ENCODE measurements around the gene C17orf75. TPM values are rescaled to one million over a fixed set of nuclear protein-coding genes. Genes with fewer than 3 reads are reported as not detected.
A peak's percentile ranks its signal among the peaks of the same experiment; 100 is the strongest.

C17orf75 gene
- total and polyA plus RNA-seq, 2 donors (not counting 1 experiment from before 2014, with no cell fraction given): 11.3 to 24.5 TPM

- Mint-ChIP-seq H3K27me3 (peaks cover 4% of the 10 kb centered on the region), H3K9me3 (ENCODE audit: insufficient read depth) (no peaks in the 10 kb centered on the region)
These were observed 30.9 kb downstream of the C17orf75 start for GRCh38 chr17:32311028-32311536.

GRCh38 chr17:32307658-32308057 lies 34.3 kb downstream of the C17orf75 start:
- H3K9me3 Mint-ChIP-seq (ENCODE audit: insufficient read depth): no peaks in the 10 kb centered on the region
- intact Hi-C loops (cut with micrococcal nuclease): no loop called here
- H3K9ac ChIP-seq (ENCODE audit: low read length): no peak overlapping the region
- H3K4me1 Mint-ChIP-seq: peaks cover 1% of the 10 kb centered on the region
- no peaks in the 10 kb centered on the region for H3K9me3 ChIP-seq (ENCODE audit: control extremely low read depth in 1 of 3, control insufficient read depth in 2 of 3, insufficient read depth in 1 of 3, low read length in 2 of 3)
- H3K4me3 ChIP-seq (ENCODE audit: control extremely low read depth in 1 of 5, extremely low read depth in 1 of 5, insufficient read depth in 1 of 5, low read depth in 2 of 5, low read length in 4 of 5): no peak overlapping the region
- no peak for TF ChIP-seq EZH2 (IDR thresholded peaks at IDR 0.05; ENCODE audit: borderline replicate concordance, insufficient read depth, low read depth, low read length, poor library complexity, severe bottlenecking)
- TF ChIP-seq, protein P1, sequence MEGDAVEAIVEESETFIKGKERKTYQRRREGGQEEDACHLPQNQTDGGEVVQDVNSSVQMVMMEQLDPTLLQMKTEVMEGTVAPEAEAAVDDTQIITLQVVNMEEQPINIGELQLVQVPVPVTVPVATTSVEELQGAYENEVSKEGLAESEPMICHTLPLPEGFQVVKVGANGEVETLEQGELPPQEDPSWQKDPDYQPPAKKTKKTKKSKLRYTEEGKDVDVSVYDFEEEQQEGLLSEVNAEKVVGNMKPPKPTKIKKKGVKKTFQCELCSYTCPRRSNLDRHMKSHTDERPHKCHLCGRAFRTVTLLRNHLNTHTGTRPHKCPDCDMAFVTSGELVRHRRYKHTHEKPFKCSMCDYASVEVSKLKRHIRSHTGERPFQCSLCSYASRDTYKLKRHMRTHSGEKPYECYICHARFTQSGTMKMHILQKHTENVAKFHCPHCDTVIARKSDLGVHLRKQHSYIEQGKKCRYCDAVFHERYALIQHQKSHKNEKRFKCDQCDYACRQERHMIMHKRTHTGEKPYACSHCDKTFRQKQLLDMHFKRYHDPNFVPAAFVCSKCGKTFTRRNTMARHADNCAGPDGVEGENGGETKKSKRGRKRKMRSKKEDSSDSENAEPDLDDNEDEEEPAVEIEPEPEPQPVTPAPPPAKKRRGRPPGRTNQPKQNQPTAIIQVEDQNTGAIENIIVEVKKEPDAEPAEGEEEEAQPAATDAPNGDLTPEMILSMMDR (IDR thresholded peaks at IDR 0.05): no peak
- no peak overlapping the region for H3K4me3 Mint-ChIP-seq
- no peaks in the 10 kb centered on the region for H4K20me1 ChIP-seq (ENCODE audit: control insufficient read depth, insufficient read depth, low read length, poor library complexity, severe bottlenecking)
- no peak overlapping the region for H3K27ac Mint-ChIP-seq
- peak overlapping the region; percentile 10 for H2AFZ ChIP-seq (ENCODE audit: insufficient read depth, low read depth, low read length, poor library complexity, severe bottlenecking)
- 67% methylated on average over 1 of the region's 4 CpGs for WGBS (ENCODE audit: insufficient coverage)
- POLR2A ChIA-PET: no interaction called here
- no peaks in the 10 kb centered on the region for H3K27me3 ChIP-seq (replicated peaks in 1 of 4; ENCODE audit: control extremely low read depth in 1 of 4, control insufficient read depth in 3 of 4, insufficient read depth in 4 of 4, low read length in 3 of 4)
- H3K36me3 ChIP-seq (replicated peaks in 1 of 2; ENCODE audit: control extremely low read depth in 1 of 2, control insufficient read depth in 1 of 2, extremely low read depth in 1 of 2, insufficient read depth in 2 of 2, low read length in 1 of 2): no peaks in the 10 kb centered on the region
- peaks cover 13% of the 10 kb centered on the region for H3K27me3 Mint-ChIP-seq
- H3K27ac ChIP-seq (ENCODE audit: low read length in 2 of 2): no peak overlapping the region
- H3K79me2 ChIP-seq (ENCODE audit: control insufficient read depth, insufficient read depth, low read length): no peaks in the 10 kb centered on the region
- no peaks in the 10 kb centered on the region for H3K4me1 ChIP-seq (ENCODE audit: control insufficient read depth in 2 of 2, insufficient read depth in 2 of 2, low read length in 2 of 2)
- ATAC-seq (ENCODE audit: low read depth): no peak
- no peak overlapping the region for H3K4me2 ChIP-seq (replicated peaks; ENCODE audit: low read depth, low read length, poor library complexity, severe bottlenecking)
- DNase-seq: no peak
- CTCF ChIA-PET: no interaction called here

More at GRCh38 chr17:32311028-32311536, 30.9 kb downstream of the C17orf75 start:
- intact Hi-C loops (cut with micrococcal nuclease): no loop called here
- H3K4me3 ChIP-seq (ENCODE audit: control extremely low read depth in 1 of 5, extremely low read depth in 1 of 5, insufficient read depth in 1 of 5, low read depth in 2 of 5, low read length in 4 of 5): no peak overlapping the region
- H3K36me3 ChIP-seq (replicated peaks in 1 of 2; ENCODE audit: control extremely low read depth in 1 of 2, control insufficient read depth in 1 of 2, extremely low read depth in 1 of 2, insufficient read depth in 2 of 2, low read length in 1 of 2): no peaks in the 10 kb centered on the region
- no peaks in the 10 kb centered on the region for H3K9me3 ChIP-seq (ENCODE audit: control extremely low read depth in 1 of 3, control insufficient read depth in 2 of 3, insufficient read depth in 1 of 3, low read length in 2 of 3)
- no peaks in the 10 kb centered on the region for H3K4me1 ChIP-seq (ENCODE audit: control insufficient read depth in 2 of 2, insufficient read depth in 2 of 2, low read length in 2 of 2)
- Mint-ChIP-seq H3K27ac (no peak overlapping the region), H3K4me1 (peaks cover 1% of the 10 kb centered on the region), H3K4me3 (no peak overlapping the region)
- H3K27me3 ChIP-seq (replicated peaks in 1 of 4; ENCODE audit: control extremely low read depth in 1 of 4, control insufficient read depth in 3 of 4, insufficient read depth in 4 of 4, low read length in 3 of 4): peaks cover 0 to 5% (median 0%) of the 10 kb centered on the region in 4 experiments
- H3K27ac ChIP-seq (ENCODE audit: low read length in 2 of 2): no peak overlapping the region
- no peaks in the 10 kb centered on the region for H4K20me1 ChIP-seq (ENCODE audit: control insufficient read depth, insufficient read depth, low read length, poor library complexity, severe bottlenecking)
- ChIA-PET CTCF (interaction anchor here (0.6 to 1.0 kb wide), 2 partner anchors 9 to 69 kb away, joined by 3 read pairs; no protein-coding TSS in a partner anchor), POLR2A (interaction anchor here (0.6 kb wide), 1 partner anchor 18 kb away, joined by 4 read pairs; no protein-coding TSS in a partner anchor)
- no peak overlapping the region for H3K9ac ChIP-seq (ENCODE audit: low read length)
- ATAC-seq (ENCODE audit: low read depth) (no peak), DNase-seq (no peak)
- no peak overlapping the region for H3K4me2 ChIP-seq (replicated peaks; ENCODE audit: low read depth, low read length, poor library complexity, severe bottlenecking)
- H2AFZ ChIP-seq (ENCODE audit: insufficient read depth, low read depth, low read length, poor library complexity, severe bottlenecking): no peak overlapping the region
- H3K79me2 ChIP-seq (ENCODE audit: control insufficient read depth, insufficient read depth, low read length): no peaks in the 10 kb centered on the region
- TF ChIP-seq, protein P1 (IDR thresholded peaks at IDR 0.05): no peak
- TF ChIP-seq EZH2 (IDR thresholded peaks at IDR 0.05; ENCODE audit: borderline replicate concordance, insufficient read depth, low read depth, low read length, poor library complexity, severe bottlenecking): no peak
- 76% methylated on average over 8 of the region's 9 CpGs for WGBS (ENCODE audit: insufficient coverage)
